OCI-LY7 (cell line): Measurements from ENCODE around the gene RAB6A. TPM values are rescaled to one million over a fixed set of nuclear protein-coding genes. Genes with fewer than 3 reads are reported as not detected.

Experiments
- BruUV-seq: library from RNA; stranded (reverse); fragments of 400-500 nt; replicated peaks from 2 replicates; lab custom pipeline; 2021; lab: Mats Ljungman, UMichigan
- CTCF ChIA-PET: fragments of 300-600 bp; sonication (Branson Sonifier 250); formaldehyde crosslinking; loops from one replicate; lab custom pipeline; 2022; ENCODE audit warnings: antibody characterized with exemption; ENCODE audit not compliant: unreplicated experiment; lab: Charles Lee
- POLR2A ChIA-PET: fragments of 300-600 bp; sonication (Branson Sonifier 250); formaldehyde crosslinking; loops from one replicate; lab custom pipeline; 2022; ENCODE audit warnings: antibody characterized with exemption; lab: Charles Lee
- DNase-seq: peaks from one replicate; pipeline ENCODE4 v3.0.0-alpha.2; 2015; ENCODE audit warnings: low spot score
- H2AFZ ChIP-seq: fragments of 200-600 bp; sonication (generic), shearing (Covaris generic); 2 replicates; pipeline ENCODE4 v1.6.1; 2014; ENCODE audit warnings: mild to moderate bottlenecking, antibody characterized with exemption, low read length, moderate library complexity
- H3K27ac ChIP-seq: fragments of 200-600 bp; sonication (generic); 2 replicates; pipeline ENCODE4 v1.5.1; 2014; ENCODE audit warnings: mixed run types, low read depth, mild to moderate bottlenecking, moderate library complexity, low read length, inconsistent platforms; ENCODE audit not compliant: poor library complexity, severe bottlenecking
- H3K36me3 ChIP-seq: fragments of 200-600 bp; sonication (generic); 2 replicates; pipeline ENCODE4 v1.6.1; 2014; ENCODE audit warnings: mild to moderate bottlenecking, antibody characterized with exemption, low read length, moderate library complexity, mixed read lengths; ENCODE audit not compliant: insufficient read depth
- H3K4me1 ChIP-seq: fragments of 200-600 bp; sonication (generic); 2 replicates; pipeline ENCODE4 v1.5.1; 2014; ENCODE audit warnings: mild to moderate bottlenecking, low read length; ENCODE audit not compliant: insufficient read depth, poor library complexity, severe bottlenecking
- H3K4me2 ChIP-seq: fragments of 200-600 bp; sonication (generic); 2 replicates; pipeline ENCODE4 v1.6.1; 2014; ENCODE audit warnings: mild to moderate bottlenecking, low read length
- H3K4me3 ChIP-seq: fragments of 200-600 bp; sonication (generic); 2 replicates; pipeline ENCODE4 v1.5.1; 2014; ENCODE audit warnings: mild to moderate bottlenecking, low read depth, low read length; ENCODE audit not compliant: poor library complexity, severe bottlenecking
- H3K79me2 ChIP-seq: fragments of 200-600 bp; sonication (generic); 2 replicates; pipeline ENCODE4 v1.6.1; 2016; ENCODE audit warnings: low read depth, mild to moderate bottlenecking, low read length, moderate library complexity, mixed read lengths; ENCODE audit not compliant: insufficient read depth
- H3K9me2 ChIP-seq: fragments of 200-600 bp; sonication (generic); 2 replicates; pipeline ENCODE4 v1.6.1; 2016; ENCODE audit warnings: mild to moderate bottlenecking, low read length, mixed read lengths; ENCODE audit not compliant: insufficient read depth
- H3K9me3 ChIP-seq: fragments of 200-600 bp; sonication (generic); 2 replicates; pipeline ENCODE4 v1.6.1; 2014; ENCODE audit warnings: mild to moderate bottlenecking, mixed run types, low read length, mixed read lengths
- H4K20me1 ChIP-seq: fragments of 200-600 bp; sonication (generic); 2 replicates; pipeline ENCODE4 v1.6.1; 2014; ENCODE audit warnings: mild to moderate bottlenecking, antibody characterized with exemption, low read length, moderate library complexity, mixed read lengths; ENCODE audit not compliant: insufficient read depth
- EZH2phosphoT487 ChIP-seq: fragments of 200-600 bp; sonication (generic); IDR thresholded peaks from 2 replicates; pipeline ENCODE4 v1.6.1; 2018; ENCODE audit warnings: low read depth, borderline replicate concordance, mild to moderate bottlenecking, mixed run types, antibody characterized with exemption, low read length, moderate library complexity, mixed read lengths
- intact Hi-C: fragments of 100-400 bp; cut with micrococcal nuclease; formaldehyde crosslinking; loops from one replicate; pipeline ENCODE4 v1.10.0; 2022; ENCODE audit not compliant: unreplicated experiment
- total RNA-seq, 2 experiments: library from RNA; depleted of rRNA in 1 of 2; stranded (reverse); fragments of >200 nt in 1 of 2; shearing (Covaris generic) in 1 of 2; gene quantifications; 2 replicates each; pipeline ENCODE4 v1.2.3, GENCODE V29; 2014 to 2022
- TF ChIP-seq, protein P1 (sequence below): fragments of 200-600 bp; sonication (generic); conservative IDR thresholded peaks from 2 replicates; pipeline ENCODE4 v1.5.1; 2014; ENCODE audit warnings: mild to moderate bottlenecking, antibody characterized with exemption, low read length, moderate library complexity, mixed read lengths

The RAB6A gene
- total RNA-seq, 2 experiments from 2014 or later = 46.5 to 72.9 TPM

DNA sequence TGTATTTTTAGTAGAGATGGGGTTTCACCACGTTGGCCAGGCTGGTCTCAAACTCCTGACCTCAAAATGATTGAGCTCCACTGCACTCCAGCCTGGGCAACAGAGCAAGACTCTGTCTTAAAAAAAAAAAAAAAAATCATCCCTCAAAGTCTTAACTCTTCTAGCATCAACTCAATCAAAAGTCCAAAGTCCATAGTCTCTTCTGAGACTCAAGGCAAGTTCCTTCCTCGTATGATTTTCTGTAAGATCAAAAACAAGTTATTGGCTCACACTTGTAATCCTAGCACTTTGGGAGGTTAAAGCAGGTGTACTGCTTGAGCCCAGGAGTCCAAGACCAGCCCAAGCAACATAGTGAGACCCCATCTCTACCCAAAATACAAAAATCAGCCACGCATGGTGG lies 90.1 kb downstream of the RAB6A start:
- H3K27ac ChIP-seq = no peak overlapping the region
- BruUV-seq = no TSS peak
- no peaks in the 10 kb centered on the region for H3K79me2 ChIP-seq
- H3K9me3 ChIP-seq = no peaks in the 10 kb centered on the region
- no peaks in the 10 kb centered on the region for H4K20me1 ChIP-seq
- no peak for DNase-seq
- ChIA-PET POLR2A (interaction anchor here (0.6 to 0.9 kb wide), 2 partner anchors 45 to 163 kb away, joined by 3 to 6 read pairs; no protein-coding TSS in a partner anchor), CTCF (no interaction called here)
- no peak for TF ChIP-seq EZH2phosphoT487
- TF ChIP-seq, protein P1, sequence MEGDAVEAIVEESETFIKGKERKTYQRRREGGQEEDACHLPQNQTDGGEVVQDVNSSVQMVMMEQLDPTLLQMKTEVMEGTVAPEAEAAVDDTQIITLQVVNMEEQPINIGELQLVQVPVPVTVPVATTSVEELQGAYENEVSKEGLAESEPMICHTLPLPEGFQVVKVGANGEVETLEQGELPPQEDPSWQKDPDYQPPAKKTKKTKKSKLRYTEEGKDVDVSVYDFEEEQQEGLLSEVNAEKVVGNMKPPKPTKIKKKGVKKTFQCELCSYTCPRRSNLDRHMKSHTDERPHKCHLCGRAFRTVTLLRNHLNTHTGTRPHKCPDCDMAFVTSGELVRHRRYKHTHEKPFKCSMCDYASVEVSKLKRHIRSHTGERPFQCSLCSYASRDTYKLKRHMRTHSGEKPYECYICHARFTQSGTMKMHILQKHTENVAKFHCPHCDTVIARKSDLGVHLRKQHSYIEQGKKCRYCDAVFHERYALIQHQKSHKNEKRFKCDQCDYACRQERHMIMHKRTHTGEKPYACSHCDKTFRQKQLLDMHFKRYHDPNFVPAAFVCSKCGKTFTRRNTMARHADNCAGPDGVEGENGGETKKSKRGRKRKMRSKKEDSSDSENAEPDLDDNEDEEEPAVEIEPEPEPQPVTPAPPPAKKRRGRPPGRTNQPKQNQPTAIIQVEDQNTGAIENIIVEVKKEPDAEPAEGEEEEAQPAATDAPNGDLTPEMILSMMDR = no peak
- H3K9me2 ChIP-seq = no peaks in the 10 kb centered on the region
- no peaks in the 10 kb centered on the region for H3K36me3 ChIP-seq
- H3K4me3 ChIP-seq = no peak overlapping the region
- no peak overlapping the region for H3K4me2 ChIP-seq
- no peak overlapping the region for H2AFZ ChIP-seq
- intact Hi-C loops = no loop called here
- no peaks in the 10 kb centered on the region for H3K4me1 ChIP-seq

DNA sequence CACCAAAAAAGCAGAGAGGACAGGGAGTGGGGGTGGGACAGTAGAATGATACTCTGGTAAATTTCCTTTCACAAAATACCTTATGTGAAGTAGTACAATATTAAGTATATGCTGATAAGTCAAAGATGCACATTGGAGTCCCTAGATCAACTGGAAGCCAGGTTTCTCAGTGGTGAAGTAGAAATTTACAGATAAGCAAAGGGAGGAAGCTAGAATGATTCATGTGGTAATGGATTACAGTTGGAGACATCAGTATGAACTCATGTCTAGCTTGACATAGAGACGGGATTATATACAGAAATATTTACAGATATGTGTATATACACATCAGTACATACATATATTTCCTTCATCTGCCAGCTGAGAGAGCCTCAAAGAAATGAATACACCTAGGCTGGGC lies 93.0 kb downstream of the RAB6A start:
- ChIA-PET CTCF (no interaction called here), POLR2A (no interaction called here)
- no peaks in the 10 kb centered on the region for H3K9me2 ChIP-seq
- H3K36me3 ChIP-seq = no peaks in the 10 kb centered on the region
- no TSS peak for BruUV-seq
- no peak overlapping the region for H2AFZ ChIP-seq
- H3K4me3 ChIP-seq = no peak overlapping the region
- intact Hi-C loops = no loop called here
- no peak overlapping the region for H3K27ac ChIP-seq
- TF ChIP-seq, protein P1 = no peak
- no peak for TF ChIP-seq EZH2phosphoT487
- H3K79me2 ChIP-seq = no peaks in the 10 kb centered on the region
- no peak for DNase-seq
- H3K9me3 ChIP-seq = no peaks in the 10 kb centered on the region
- H3K4me2 ChIP-seq = no peak overlapping the region
- H3K4me1 ChIP-seq = no peaks in the 10 kb centered on the region
- H4K20me1 ChIP-seq = no peaks in the 10 kb centered on the region

DNA sequence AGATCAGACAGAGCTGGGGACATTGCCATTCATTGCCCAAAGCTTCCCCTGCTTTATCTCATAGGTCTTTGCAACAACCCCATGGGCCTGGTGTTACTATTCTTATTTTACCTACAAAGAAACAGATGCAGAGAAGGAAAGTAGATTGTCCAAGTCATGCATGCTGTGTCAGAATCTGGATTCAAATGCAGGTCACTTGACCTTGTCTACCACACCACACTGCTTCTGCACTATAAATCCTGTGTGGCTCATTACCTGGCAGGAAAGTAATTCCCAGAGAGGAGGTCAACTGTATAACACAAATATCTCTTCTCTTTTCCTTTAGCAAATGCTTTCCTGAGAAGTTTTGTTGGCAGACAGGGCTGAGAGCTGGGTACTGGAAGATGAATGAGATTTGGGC lies 96.0 kb downstream of the RAB6A start:
- no TSS peak for BruUV-seq
- H3K4me2 ChIP-seq = no peak overlapping the region
- no peaks in the 10 kb centered on the region for H3K9me2 ChIP-seq
- H3K79me2 ChIP-seq = no peaks in the 10 kb centered on the region
- no peak overlapping the region for H2AFZ ChIP-seq
- no peaks in the 10 kb centered on the region for H3K36me3 ChIP-seq
- H4K20me1 ChIP-seq = no peaks in the 10 kb centered on the region
- H3K4me1 ChIP-seq = no peaks in the 10 kb centered on the region
- intact Hi-C loops = loop anchor here (5.0 kb wide), 1 partner anchor 248 kb away; no protein-coding TSS in a partner anchor
- no peak for TF ChIP-seq EZH2phosphoT487
- TF ChIP-seq, protein P1 = no peak
- H3K4me3 ChIP-seq = no peak overlapping the region
- DNase-seq = no peak
- POLR2A ChIA-PET = interaction anchor here (0.5 to 0.6 kb wide), 2 partner anchors 13 to 116 kb away, joined by 3 read pairs; no protein-coding TSS in a partner anchor
- H3K9me3 ChIP-seq = no peaks in the 10 kb centered on the region
- no peak overlapping the region for H3K27ac ChIP-seq
- CTCF ChIA-PET = no interaction called here
